B cell (primary cell): ENCODE results near the gene ZNF462. TPM values are rescaled to one million over a fixed set of nuclear protein-coding genes. Genes with fewer than 3 reads are reported as not detected.

Experiments used
- ATAC-seq: fragments of 200-7000 bp; cut with Tn5 transposase; one replicate; pipeline ENCODE4 v1.10.0; 2021; ENCODE audit warnings: low read depth, mild to moderate bottlenecking, moderate number of reproducible peaks, moderate library complexity
- CTCF ChIA-PET: fragments of 350-600 bp; sonication (Branson Sonifier 250); formaldehyde crosslinking; loops from one replicate; lab custom pipeline; 2021; ENCODE audit warnings: antibody characterized with exemption, inconsistent platforms; lab: Charles Lee
- POLR2A ChIA-PET: fragments of 350-600 bp; sonication (Branson Sonifier 250); formaldehyde crosslinking; loops from one replicate; lab custom pipeline; 2021; ENCODE audit warnings: antibody characterized with exemption; lab: Charles Lee
- DNase-seq: peaks from one replicate; pipeline ENCODE4 v3.0.0; 2013
- H2AFZ ChIP-seq: 2 replicates; pipeline ENCODE4 v1.6.1; 2012; ENCODE audit warnings: mild to moderate bottlenecking, low read depth, low read length; ENCODE audit not compliant: insufficient read depth, poor library complexity, severe bottlenecking
- H3K27ac ChIP-seq, 2 donors: 1 replicate in 1 of 2; 2 replicates in 1 of 2; pipeline ENCODE4 v1.5.1; 2012 to 2013; ENCODE audit warnings: low read length in 2 of 2, mild to moderate bottlenecking in 2 of 2, moderate library complexity in 1 of 2
- H3K27me3 ChIP-seq, 4 experiments: fragments of 200-600 bp in 1 of 4; sonication (generic) in 1 of 4; replicated peaks in 1 of 4; 1 replicate in 2 of 4; 2 replicates in 2 of 4; pipeline versions ENCODE4 v1.6.1 to v1.7.0; 2013 to 2016; ENCODE audit warnings: low read length in 3 of 4, mild to moderate bottlenecking in 2 of 4, mixed read lengths in 1 of 4, moderate library complexity in 1 of 4; ENCODE audit not compliant: insufficient read depth in 4 of 4, control insufficient read depth in 3 of 4; ENCODE audit errors: control extremely low read depth in 1 of 4
- H3K36me3 ChIP-seq, 2 experiments: replicated peaks in 1 of 2; 1 replicate in 1 of 2; 2 replicates in 1 of 2; pipeline versions ENCODE4 v1.6.1 to v1.7.1; 2013; ENCODE audit warnings: low read length in 1 of 2; ENCODE audit not compliant: insufficient read depth in 2 of 2, control insufficient read depth in 1 of 2; ENCODE audit errors: control extremely low read depth in 1 of 2, extremely low read depth in 1 of 2
- H3K4me1 ChIP-seq, 2 donors: fragments of 200-600 bp in 1 of 2; sonication (generic) in 1 of 2; 1 replicate in 1 of 2; 2 replicates in 1 of 2; pipeline versions ENCODE4 v1.5.1 to v1.6.1; 2013 to 2017; ENCODE audit warnings: low read length in 2 of 2; ENCODE audit not compliant: control insufficient read depth in 2 of 2, insufficient read depth in 2 of 2
- H3K4me2 ChIP-seq: replicated peaks from 2 replicates; pipeline ENCODE3; 2012; ENCODE audit warnings: mild to moderate bottlenecking, low read depth, low read length; ENCODE audit not compliant: poor library complexity, severe bottlenecking
- H3K4me3 ChIP-seq, 5 experiments: fragments of 200-600 bp in 1 of 5; sonication (generic) in 1 of 5; 1 replicate in 3 of 5; 2 replicates in 2 of 5; pipeline versions ENCODE4 v1.5.1 to v1.7.0; 2011 to 2016; ENCODE audit warnings: low read length in 4 of 5, mild to moderate bottlenecking in 4 of 5, low read depth in 2 of 5, control low read depth in 1 of 5, moderate library complexity in 1 of 5; ENCODE audit not compliant: insufficient read depth in 1 of 5; ENCODE audit errors: control extremely low read depth in 1 of 5, extremely low read depth in 1 of 5
- H3K79me2 ChIP-seq: fragments of 200-600 bp; sonication (generic); one replicate; pipeline ENCODE4 v1.6.0; 2016; ENCODE audit warnings: low read length; ENCODE audit not compliant: control insufficient read depth, insufficient read depth
- H3K9ac ChIP-seq: fragments of 200-600 bp; sonication (generic); 2 replicates; pipeline ENCODE4 v1.6.1; 2017; ENCODE audit warnings: mild to moderate bottlenecking, low read length, moderate library complexity
- H3K9me3 ChIP-seq, 3 donors: one replicate each; pipeline versions ENCODE4 v1.6.1 to v1.7.1; 2013; ENCODE audit warnings: low read length in 2 of 3; ENCODE audit not compliant: control insufficient read depth in 2 of 3, insufficient read depth in 1 of 3; ENCODE audit errors: control extremely low read depth in 1 of 3
- H4K20me1 ChIP-seq: 2 replicates; pipeline ENCODE4 v1.6.0; 2012; ENCODE audit warnings: mild to moderate bottlenecking, low read length; ENCODE audit not compliant: insufficient read depth, control insufficient read depth, poor library complexity, severe bottlenecking
- H3K27ac Mint-ChIP-seq: one replicate; pipeline ENCODE4 v1.8.0; 2021; ENCODE audit warnings: mixed read lengths
- H3K27me3 Mint-ChIP-seq: one replicate; pipeline ENCODE4 v1.8.0; 2021; ENCODE audit warnings: mixed read lengths
- H3K4me1 Mint-ChIP-seq: one replicate; pipeline ENCODE4 v1.8.0; 2021; ENCODE audit warnings: mixed read lengths
- H3K4me3 Mint-ChIP-seq: one replicate; pipeline ENCODE4 v1.8.0; 2021; ENCODE audit warnings: mixed read lengths
- H3K9me3 Mint-ChIP-seq: one replicate; pipeline ENCODE4 v1.8.0; 2022; ENCODE audit warnings: mixed read lengths; ENCODE audit not compliant: insufficient read depth
- EZH2 ChIP-seq: IDR thresholded peaks from 2 replicates; pipeline ENCODE4 v1.6.1; 2012; ENCODE audit warnings: borderline replicate concordance, low read depth, mild to moderate bottlenecking, moderate library complexity, low read length; ENCODE audit not compliant: insufficient read depth, poor library complexity, severe bottlenecking
- WGBS: methylation state at CpG from one replicate; pipeline ENCODE4 v1.1.5; 2013; ENCODE audit warnings: missing lambda C conversion rate; ENCODE audit not compliant: insufficient coverage; 5-methylcytosine and 5-hydroxymethylcytosine counted together
- intact Hi-C: fragments of 100-400 bp; cut with micrococcal nuclease; formaldehyde crosslinking; loops from one replicate; pipeline ENCODE4 v1.10.0; 2022
- polyA plus RNA-seq: library from polyadenylated mRNA; depleted of rRNA; stranded (reverse); fragments of >200 nt; gene quantifications from 2 replicates; pipeline ENCODE4 v1.2.3, GENCODE V29; 2012
- total RNA-seq, 2 donors: library from RNA; stranded (reverse); fragments of 120-200 nt in 1 of 2; gene quantifications; 1 replicate in 1 of 2; 2 replicates in 1 of 2; pipeline versions ENCODE4 v1.2.3 to v1.2.4, GENCODE V29; 2013 to 2022
- TF ChIP-seq, protein P1 (sequence below): fragments of 200-600 bp; IDR thresholded peaks from one replicate; pipeline ENCODE4 v1.8.0; 2022; ENCODE audit warnings: antibody characterized with exemption, mild to moderate bottlenecking

The ZNF462 gene
- total and polyA plus RNA-seq, 2 donors (not counting 1 experiment from before 2014, with no cell fraction given), result not detected

DNA sequence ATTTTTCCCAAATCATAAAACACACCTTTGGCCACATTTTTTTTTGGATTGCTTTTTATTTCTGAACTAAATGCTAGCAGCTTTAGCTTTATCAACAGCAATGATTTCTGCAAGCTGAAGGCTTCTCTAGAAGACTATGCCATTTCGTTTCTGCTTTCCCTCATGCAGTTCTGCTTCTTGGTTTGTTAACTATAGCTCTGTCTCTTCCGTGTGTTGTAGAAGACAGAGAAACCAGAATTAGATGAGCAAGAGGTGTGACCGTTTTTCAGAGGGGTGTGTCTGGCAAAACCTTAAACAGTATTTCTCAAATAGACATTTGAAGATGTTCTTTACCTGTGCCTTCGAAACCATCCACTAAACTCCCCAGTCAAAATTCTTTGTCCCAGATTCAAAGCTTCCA is 131.5 kb downstream of the ZNF462 start:
- H3K9me3 Mint-ChIP-seq, result peaks cover 3% of the 10 kb centered on the region
- Histone ChIP-seq H2AFZ (no peak overlapping the region), H3K4me3 (no peak overlapping the region), H3K9me3 (no peaks in the 10 kb centered on the region), H3K9ac (no peak overlapping the region), H3K79me2 (no peaks in the 10 kb centered on the region), H4K20me1 (no peaks in the 10 kb centered on the region), H3K36me3 (no peaks in the 10 kb centered on the region), H3K27me3 (no peaks in the 10 kb centered on the region), H3K4me1 (no peaks in the 10 kb centered on the region), H3K4me2 (no peak overlapping the region), H3K27ac (no peak overlapping the region)
- ChIA-PET CTCF (no interaction called here), POLR2A (no interaction called here)
- intact Hi-C loops, result no loop called here
- TF ChIP-seq, protein P1, sequence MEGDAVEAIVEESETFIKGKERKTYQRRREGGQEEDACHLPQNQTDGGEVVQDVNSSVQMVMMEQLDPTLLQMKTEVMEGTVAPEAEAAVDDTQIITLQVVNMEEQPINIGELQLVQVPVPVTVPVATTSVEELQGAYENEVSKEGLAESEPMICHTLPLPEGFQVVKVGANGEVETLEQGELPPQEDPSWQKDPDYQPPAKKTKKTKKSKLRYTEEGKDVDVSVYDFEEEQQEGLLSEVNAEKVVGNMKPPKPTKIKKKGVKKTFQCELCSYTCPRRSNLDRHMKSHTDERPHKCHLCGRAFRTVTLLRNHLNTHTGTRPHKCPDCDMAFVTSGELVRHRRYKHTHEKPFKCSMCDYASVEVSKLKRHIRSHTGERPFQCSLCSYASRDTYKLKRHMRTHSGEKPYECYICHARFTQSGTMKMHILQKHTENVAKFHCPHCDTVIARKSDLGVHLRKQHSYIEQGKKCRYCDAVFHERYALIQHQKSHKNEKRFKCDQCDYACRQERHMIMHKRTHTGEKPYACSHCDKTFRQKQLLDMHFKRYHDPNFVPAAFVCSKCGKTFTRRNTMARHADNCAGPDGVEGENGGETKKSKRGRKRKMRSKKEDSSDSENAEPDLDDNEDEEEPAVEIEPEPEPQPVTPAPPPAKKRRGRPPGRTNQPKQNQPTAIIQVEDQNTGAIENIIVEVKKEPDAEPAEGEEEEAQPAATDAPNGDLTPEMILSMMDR, result no peak
- TF ChIP-seq EZH2, result no peak
- 60% methylated on average over 1 of the region's 4 CpGs for WGBS
- no peaks in the 10 kb centered on the region for H3K4me1 Mint-ChIP-seq
- ATAC-seq (no peak), DNase-seq (no peak)
- no peaks in the 10 kb centered on the region for H3K27me3 Mint-ChIP-seq
- H3K4me3 Mint-ChIP-seq, result no peak overlapping the region
- H3K27ac Mint-ChIP-seq, result no peak overlapping the region

DNA sequence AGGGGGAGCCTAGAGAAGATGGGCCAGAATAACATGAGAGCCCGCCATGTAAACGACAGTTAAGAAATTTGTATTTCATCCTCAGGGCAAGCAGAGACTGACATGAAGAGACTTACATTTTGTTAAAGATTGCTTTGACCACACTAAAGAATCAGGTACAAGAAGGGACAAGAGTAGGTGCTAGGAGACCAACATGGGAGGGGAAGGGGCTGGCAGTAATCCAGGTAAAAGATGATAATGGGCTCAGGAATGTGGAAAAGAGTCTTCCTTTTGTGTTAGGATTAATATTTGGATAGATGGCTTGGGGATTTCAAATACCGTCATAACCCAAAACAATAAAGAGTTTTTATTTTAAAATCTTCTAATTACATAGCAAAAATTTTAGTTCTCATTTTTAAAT is 137.3 kb downstream of the ZNF462 start:
- no peak overlapping the region for H3K27ac ChIP-seq
- H3K9me3 ChIP-seq, result no peaks in the 10 kb centered on the region
- no peak overlapping the region for H3K9ac ChIP-seq
- H3K36me3 ChIP-seq, result no peaks in the 10 kb centered on the region
- ChIA-PET CTCF (no interaction called here), POLR2A (no interaction called here)
- Mint-ChIP-seq H3K27me3 (peaks cover 3% of the 10 kb centered on the region), H3K9me3 (peaks cover 3% of the 10 kb centered on the region), H3K27ac (no peak overlapping the region), H3K4me1 (peaks cover under 1% of the 10 kb centered on the region), H3K4me3 (no peak overlapping the region)
- H3K27me3 ChIP-seq, result no peaks in the 10 kb centered on the region
- ATAC-seq (no peak), DNase-seq (no peak)
- TF ChIP-seq, protein P1, result no peak
- no peak for TF ChIP-seq EZH2
- H3K79me2 ChIP-seq, result no peaks in the 10 kb centered on the region
- H2AFZ ChIP-seq, result no peak overlapping the region
- no peaks in the 10 kb centered on the region for H3K4me1 ChIP-seq
- H4K20me1 ChIP-seq, result no peaks in the 10 kb centered on the region
- intact Hi-C loops, result no loop called here
- H3K4me2 ChIP-seq, result no peak overlapping the region
- 100% methylated on average over 2 of the region's 3 CpGs for WGBS
- H3K4me3 ChIP-seq, result no peak overlapping the region
